Umbilical cord (tissue), 2 donors: ENCODE measurements around the gene POGZ. TPM values are rescaled to one million over a fixed set of nuclear protein-coding genes. Genes with fewer than 3 reads are reported as not detected.
"Not testable (repeated sequence)": the region's sequence is repeated elsewhere in the genome, so short reads cannot be mapped to it uniquely, and the experiment has no call there.

ENCODE experiments used
- DNase-seq: peaks from one replicate; pipeline ENCODE4 v3.0.0-alpha.2; 2015; ENCODE audit warnings: low spot score
- total RNA-seq: library from RNA; depleted of rRNA; stranded (reverse); fragments of >200 nt; gene quantifications from one replicate; pipeline ENCODE4 v1.2.3, GENCODE V29; 2014; ENCODE audit warnings: low replicate concordance; ENCODE audit not compliant: insufficient read depth

Gene POGZ
- total RNA-seq, 1 donor from 2014 or later: 39.5 TPM

DNA sequence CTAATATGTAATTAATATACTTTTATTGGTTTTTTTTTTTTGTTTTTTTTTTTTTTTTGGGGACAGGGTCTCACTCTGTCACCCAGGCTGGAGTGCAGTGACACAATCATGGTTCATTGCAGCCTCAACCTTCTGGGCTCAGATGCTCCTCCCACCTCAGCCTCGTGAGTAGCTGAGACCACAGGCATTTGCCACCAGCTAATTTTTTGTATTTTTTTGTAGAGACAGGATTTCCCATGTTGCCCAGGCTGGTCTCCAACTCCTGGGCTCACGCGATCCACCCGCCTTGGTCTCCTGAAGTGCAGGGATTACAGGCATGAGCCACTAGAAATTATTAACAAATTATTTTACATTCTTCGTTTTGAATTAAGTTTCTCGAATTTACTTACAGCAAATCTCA, 16.8 kb upstream of the POGZ start:
- no peak for DNase-seq

DNA sequence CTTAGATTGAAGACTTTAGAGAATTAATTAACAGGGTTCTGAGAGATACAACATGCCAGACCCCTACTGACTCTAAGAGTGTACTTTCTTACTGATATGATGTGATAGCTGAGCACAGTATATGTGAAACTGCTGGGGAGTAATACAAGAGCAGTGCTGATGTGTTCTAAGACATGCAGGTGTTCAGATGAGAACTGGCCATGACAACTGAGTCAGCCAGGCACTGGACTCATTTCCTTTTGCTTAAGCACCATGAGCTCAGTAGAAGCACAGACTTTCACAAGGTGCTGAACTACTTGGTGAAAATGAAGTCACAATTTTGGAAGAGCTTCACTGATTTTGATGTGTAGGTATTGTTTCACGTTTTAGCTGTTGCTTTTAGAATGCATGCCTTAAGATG, 15.9 kb upstream of the POGZ start:
- DNase-seq: no peak

DNA sequence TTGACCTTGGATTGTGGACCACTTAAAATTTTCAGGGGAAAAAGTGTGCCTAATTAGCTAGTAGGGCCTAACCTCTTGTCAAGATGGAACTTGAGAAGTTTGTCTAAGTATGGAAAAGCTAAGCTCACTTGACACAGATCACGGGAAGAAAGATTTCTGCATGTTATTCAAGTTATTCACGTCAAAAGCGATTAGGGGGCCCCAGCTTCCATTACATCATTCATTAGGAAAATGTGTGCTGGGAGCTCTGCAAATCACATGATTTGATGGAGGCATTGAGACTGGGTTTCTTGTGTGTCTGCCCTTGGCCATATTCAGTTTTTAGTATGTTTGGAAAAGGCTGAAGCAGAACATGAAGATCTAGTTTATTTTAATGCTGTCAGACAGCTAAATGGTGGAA, 15.5 kb upstream of the POGZ start:
- no peak for DNase-seq

DNA sequence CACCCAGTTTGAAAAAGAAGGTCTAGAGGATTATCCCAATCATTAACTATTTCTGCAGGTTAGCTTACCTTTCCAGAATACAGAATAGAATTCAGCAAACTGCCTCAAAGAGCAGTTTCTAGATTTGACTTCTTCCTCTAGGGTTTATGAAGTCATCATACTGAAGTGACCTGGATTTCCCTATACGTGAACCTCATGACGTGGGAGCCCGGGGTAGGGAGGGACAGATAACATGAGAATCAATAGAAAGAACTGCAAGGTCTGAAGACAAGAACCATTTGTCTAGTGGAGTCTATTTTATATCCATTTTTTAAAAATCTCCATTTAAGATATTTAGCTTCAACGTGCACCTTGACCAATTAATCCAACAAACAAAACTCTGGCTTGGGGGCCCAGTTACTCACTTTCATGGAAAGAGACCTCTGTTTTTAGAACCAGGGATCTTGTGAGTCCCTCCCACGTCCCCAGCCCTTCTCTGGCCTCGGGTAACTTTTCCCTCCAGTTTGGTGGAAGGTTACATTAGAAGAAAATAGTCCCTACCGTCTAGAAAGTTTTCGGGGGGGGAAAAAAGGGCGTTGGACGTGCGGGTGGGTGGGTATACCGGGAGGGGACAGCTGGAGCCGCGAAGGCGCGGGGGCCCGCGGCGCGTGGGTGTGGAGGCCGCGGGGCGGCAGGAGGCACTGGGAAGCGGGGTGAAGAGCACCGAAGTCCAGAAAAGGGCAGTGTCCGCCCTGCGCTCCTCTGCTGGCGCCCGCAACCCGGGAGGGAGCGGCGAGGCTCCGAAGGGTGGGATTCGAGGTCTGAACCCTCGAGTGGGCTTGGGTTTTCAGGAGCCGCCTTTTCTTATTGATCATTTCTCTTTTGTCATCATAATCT, 13.8 kb upstream of the POGZ start:
- peak; percentile 84 for DNase-seq

DNA sequence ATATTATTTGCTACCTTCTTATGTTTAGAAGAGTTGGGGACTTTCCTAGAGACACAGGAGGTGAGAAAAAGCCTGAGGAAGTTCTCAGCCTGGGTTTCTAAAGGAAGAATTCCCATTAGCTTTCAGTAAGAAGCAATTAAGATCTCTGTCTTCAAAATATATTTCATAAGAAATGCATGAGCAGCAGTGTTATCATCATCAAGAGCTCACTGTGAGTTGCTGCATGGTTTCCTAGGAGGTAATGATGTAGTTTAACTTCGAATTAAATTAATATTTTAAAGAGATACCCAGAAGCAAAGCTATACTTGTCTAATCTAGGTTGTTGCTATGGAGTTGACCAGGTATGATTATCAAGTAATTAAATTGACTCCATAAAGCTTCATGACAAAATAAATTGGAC, 5.7 kb upstream of the POGZ start:
- DNase-seq: no peak

DNA sequence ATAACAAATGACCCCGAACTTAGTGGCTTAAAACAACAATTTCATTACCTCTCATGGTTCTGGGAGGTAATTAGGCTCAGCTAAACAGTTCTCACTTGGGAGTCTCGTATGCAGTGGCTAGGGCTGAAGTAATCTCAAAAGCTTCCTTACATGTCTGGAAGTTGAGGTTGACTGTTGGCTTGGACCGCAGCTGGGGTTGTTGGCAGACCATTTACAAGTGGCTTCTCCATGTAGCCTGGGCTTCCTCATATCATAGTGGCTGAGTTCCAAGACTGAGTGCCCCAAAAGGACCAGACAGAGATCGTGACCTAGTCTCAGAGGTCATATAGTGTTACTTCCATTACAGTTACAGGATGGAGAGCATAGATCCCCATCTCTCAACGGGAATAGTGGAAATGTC, 2.4 kb upstream of the POGZ start:
- DNase-seq: no peak

DNA sequence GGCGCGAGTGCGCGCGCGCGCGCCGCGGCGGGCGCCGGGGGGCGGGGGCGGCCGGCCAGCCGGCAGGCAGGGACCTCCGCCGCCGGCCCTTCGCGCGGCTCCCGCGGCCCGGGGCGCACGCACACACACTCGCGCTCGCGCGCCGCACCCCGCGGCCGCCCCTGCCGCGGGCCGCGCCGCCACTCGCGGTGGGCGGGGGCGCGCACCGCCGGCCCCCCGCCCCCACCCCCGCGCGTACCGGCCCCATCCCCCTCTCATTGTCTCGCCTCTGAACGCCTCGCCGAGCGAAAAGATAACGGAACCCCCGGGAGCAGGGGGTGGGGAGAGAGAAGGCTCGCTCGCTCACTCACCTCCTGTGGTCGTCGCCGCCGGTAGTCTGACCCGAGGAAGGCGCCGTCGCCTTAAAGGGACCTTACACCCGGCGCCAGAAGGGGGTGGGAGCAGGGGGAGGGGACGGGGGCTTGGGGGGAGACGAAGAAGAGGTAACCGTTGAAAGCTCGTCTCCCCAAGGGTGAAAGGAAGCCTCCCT, 428 bp downstream of the POGZ start:
- DNase-seq: peak; percentile 59

DNA sequence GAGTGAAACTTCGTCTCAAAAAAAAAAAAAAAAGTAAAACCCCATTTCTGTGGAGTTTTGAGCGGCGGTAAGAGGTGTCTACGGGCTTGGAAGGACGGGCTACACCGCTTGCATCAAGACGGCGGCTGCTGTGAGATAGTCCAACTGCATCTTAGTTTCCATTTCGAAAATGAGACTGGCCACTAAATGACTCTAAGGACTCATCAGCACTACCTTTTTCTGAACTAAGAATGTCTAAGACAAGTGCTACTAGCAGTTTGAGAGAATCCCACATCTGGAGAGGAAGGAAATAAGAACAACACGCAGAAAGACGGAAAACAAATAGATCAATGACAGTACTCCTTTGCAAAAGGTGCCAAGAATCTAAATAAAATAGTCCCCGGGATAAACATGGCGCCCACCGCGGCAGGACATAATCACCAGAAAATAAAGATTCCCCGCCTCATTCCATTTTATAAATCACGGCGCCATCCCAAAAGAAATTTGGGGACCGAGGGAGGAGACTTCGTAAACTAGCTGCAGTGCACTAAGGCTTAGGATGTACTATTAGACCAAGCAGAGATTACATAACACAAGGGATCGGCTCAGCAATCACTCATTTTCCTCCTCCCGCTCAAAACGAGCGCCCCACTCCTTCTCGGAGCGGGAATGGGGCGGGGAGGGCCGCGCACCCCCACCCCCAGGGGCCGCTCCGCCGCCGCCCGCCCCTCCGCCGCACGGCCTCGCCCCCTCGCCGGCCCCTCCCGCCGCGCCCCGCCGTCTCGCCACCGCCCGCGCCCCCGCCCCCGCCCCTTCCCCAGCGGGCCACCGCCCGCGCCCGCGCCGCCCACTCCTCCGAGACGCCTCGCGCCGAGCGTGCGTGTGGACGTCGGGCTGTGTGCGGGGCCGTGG, 1.1 kb downstream of the POGZ start:
- peak; percentile 85 for DNase-seq

DNA sequence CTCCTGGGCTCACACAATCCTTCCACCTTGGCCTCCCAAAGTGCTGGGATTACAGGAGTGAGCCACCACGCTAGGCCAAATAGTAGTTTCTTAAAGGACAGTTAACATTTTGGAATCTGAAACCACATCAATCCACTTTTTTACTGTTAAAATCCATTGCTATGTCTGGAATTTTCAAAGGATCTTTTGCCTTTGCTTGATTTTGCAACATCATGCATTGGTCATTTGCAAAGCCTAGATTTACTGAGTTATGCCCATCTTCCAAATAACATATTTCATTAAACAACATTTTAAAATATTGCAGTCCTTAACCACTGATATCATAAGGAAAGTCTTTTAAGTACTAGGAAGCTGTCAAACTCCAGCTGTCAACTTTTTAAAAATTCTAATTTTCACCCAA, 3.3 kb downstream of the POGZ start:
- peak; percentile 36 for DNase-seq

DNA sequence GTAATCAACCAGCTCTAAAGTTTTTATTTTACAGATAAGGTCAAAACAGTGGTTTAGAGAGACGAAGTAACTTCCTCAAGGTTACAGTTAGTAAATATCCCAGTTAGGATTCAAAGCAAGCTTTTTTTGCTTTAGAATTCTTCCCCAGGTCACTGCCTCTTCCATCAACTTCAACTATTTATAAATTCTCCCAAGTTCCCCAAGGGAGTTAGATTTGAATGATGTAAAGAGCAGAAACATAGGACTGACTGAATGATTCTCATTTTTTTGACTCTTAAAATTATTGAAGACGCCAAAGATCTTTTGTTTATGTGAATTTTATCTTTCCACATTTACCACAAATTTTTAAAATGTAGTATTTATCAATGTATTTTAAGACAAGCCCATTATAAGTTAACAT, 4.1 kb downstream of the POGZ start:
- DNase-seq: no peak

DNA sequence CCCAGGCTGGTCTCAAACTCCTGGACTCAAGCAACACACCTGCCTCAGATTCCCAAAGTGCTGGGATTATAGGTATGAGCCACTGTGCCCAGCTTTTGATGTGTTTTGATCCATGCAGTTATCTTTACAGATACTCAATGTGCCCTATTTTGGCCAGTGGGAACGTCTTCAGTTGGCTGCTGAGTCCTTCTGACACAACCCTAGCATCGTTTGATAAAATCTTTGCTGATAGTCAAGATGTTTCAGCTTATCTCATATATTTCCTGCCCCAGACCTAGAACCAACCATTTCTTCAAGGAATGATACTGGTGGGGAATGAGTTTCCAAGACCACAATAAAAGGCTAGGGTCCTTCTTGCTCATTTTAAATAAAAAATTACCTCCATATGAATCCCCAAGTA, 11.6 kb downstream of the POGZ start:
- DNase-seq: no peak

DNA sequence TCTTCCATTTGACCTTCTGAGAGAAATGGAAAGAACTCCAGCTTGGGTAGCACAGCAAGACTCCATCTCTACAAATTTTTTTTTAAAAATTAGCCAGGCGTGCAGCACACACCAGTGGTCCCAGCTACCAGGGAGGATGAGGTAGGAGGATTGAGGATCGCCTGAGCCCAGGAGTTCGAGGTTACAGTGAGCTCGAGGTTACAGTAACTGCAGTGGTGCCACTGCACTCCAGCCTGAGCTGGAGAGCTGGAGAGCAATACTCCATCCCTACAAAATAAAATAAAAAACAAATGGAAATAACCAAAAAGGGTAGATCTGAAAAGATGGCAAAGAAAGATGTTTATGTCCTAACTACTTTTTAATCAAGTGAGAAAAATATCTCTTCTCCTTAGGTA, 14.5 kb downstream of the POGZ start:
- DNase-seq: no peak

DNA sequence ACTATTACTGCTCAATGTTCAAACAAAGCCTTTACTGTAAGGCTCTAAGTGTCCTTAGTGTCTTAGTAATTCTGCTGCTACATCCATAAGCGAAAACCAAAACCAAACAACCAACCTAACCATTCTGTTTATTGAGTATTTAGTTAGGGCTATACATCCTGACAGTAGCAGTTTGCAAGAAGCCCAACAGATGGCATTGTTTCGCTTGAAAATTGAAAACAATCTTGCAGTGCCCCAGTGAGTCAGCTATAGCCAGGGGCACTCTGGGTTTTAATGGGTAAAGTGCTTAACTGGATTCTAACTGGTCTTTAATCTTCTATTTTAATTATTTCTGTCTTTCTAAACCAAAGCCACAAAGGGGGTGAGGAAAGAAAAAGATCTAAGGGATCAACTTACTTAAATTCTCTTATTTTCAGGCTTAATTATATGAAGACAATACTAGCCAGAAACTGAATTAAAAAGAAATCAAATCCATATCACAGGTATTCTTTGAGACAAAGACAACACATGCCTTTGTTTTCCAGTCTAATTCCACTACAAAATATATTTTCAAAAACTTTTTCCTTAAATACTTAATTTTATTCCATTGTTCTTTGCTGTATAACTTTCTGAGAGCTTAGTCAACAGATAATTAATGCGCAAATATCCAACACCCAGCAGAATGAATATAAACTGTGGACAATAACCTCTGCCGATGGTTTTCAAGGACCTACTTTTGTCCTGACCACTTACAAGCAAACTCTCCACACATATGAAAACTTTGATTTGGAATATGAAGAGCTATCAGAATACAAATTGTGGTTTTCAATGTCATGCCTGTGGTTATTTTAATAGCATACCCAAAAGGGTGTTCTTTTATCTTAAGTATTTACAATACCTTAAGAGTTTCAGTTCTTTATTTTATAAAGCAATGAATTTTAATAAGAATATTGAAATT, 15.2 kb downstream of the POGZ start:
- peak; percentile 85 for DNase-seq

DNA sequence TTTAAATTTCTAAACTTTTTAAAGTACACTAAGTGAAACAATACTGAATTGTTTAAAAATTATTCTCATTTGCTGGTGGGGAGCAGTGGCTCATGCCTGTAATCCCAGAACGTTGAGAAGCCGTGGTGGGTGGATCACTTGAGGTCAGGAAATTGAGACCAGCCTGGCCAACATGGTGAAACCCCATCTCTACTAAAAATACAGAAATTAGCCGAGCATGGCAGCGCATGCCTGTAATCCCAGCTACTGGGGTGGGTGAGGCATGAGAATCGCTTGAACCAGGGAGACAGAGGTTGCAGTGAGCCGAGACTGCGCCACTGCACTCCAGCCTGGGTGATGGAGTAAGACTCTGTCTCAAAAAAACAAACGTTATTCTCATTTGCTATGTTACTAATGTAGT, 21.9 kb downstream of the POGZ start:
- DNase-seq: not testable (repeated sequence)

DNA sequence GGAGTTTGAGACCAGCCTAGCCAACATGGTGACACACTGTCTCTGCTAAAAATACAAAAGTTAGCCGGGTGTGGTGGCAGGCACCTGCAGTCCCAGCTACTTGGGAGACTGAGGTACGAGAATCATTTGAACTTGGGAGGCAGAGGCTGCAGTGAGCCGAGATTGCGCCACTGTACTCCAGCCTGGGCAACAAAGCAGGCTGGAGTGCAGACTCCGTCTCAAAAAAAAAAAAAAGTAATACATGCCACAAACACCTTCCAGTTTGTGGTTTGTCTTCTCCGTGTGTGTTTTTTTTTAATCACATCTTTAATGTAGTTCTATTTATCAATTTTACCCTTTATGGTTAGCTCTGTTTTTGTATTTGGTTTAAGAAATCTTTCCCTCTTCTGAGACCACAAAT, 22.3 kb downstream of the POGZ start:
- DNase-seq: no peak

DNA sequence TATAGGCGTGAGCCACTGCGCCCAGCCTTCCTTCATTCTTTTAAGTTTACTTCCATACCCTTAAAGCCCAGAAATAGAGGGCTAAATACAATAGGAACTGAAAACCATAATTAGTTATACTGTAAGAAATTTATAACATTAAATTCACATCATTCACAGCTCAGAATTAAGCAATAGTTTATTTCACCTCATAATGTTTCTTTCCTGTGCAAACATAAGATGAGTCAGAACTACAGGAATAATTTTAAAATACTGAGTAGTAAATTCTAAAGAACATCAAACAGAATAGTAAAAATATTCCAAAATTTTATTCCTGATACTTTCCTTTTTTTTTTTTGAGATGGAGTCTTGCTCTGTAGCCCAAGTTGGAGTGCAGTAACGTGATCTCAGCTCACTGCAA, 24.1 kb downstream of the POGZ start:
- DNase-seq: no peak

DNA sequence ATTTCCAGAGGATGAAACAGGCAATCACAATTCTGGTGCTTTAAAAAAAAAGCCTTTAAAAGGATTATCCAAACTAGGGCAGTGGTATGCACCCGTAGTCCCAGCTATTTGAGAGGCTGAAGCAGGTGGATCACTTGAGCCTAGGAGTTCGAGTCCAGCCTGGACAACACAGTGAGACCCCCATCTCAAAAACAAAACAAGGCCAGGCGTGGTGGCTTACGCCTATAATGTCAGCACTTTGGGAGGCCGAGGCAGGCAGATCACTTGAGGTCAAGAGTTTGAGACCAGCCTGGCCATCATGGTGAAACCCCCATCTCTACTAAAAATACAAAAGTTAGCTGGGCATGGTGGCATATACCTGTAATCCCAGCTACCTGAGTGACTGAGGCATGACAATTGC, 25.5 kb downstream of the POGZ start:
- not testable (repeated sequence) for DNase-seq

DNA sequence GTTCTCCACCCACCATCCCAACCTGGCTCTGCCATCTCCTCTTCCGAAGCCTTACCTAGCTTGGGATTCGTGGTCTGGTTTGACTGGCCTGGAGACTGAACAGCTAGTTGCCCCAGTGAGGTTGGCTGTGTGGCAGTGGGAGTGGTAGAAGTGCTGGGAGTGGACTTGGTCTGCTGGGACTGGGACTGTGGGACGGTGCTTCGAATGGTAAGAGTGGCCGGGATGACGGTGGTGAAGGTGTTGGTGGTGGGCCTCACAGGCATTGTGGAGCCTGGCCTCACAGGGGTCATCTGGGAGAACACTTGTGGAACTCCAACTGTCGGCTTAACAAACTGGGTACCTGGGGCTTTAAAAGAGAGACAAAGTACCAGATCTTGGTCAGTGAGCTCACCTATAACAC, 31.2 kb downstream of the POGZ start:
- DNase-seq: no peak

DNA sequence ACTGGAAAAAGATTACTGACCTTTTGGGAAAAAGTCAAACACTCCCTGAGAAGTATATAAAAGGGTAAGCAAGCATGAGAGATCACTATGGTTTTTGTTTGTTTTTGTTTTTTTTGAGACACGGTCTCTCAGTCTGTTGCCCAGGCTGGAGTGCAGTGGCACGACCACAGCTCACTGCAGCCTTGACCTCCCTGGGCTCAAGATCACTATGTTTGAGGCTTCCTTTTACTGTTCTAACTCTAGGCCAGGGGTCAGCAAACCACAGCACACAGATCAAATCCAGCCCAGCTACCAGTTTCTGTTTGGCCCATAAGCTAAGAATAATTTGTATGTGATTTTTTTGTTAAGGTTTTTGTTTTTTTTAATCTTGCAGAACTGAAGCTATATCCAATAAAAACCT, 34.2 kb downstream of the POGZ start:
- no peak for DNase-seq

DNA sequence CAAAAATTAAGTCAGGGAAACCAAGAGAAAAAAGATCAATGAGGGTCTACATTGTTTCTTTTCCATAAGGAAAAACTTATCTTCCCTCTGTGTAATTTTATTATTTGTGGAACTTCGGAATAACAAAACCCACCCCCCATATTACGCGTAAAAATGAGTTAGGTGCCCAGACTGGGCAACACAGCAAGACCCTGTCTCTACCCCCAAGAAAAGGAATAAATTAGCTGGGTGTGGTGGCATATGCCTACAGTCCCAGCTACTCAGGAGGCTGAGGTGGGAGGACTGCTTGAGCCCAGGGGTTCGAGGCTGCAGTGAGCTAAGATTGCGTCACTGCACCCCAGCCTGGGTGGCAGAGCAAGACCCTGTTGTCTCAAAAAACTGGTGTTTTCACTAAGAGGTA, 39.5 kb downstream of the POGZ start:
- no peak for DNase-seq

DNA sequence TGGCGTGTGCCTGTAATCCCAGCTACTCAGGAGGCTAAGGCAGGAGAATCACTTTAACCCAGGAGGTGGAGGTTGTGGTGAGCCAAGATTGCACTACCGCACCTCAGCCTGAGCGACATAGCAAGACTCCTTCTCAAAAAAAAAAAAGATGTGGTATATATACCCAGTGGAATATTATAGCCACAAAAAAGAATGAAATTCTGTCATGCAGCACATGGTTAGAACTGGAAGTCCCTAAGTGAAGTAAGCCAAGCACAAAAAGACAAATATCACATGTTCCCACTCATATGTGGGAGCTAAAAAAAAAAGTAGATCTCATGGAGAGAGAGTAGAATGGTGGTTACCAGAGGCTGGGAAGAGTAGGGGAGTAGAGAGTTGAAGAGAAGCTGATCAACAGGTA, 41.2 kb downstream of the POGZ start:
- DNase-seq: no peak
